ENCODE measurements around the gene PPP1R9B.

DNA sequence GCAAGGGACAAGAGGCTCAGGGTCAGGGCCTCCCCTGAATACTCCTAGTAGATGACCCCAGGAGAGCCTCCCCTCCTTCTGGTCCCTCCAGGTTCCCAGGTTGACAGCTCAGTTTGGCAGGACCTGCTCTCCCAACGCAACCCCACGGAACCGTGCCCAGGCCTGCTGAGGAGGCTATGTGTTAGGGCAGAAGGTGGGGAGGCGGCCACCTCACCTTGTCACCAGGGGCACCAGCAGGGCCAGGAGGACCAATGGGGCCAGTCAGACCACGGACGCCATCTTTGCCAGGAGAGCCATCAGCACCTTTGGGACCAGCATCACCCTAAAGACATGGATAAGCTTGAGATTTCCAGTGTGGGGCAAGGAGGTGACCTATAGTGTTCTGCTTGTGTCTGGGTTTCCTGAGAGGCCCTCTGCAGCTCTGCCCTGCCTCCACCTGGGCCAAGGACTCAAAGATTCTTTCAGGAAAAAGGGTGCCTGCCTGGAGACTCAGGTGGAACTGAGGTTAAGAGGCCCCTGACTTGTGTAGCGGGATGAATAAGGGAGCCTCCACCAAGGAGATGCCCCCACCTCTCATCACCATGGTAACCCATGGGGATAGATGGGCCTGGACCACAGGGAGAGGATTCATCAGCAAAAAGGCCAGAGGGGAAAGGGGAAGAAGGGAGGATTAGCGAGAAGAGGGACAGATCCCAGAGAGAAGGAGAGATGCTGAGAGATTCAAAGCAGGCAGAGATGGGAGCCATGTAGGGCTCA is 40.3 kb upstream of the PPP1R9B start:
- TF ChIP-seq CTCF (IDR thresholded peaks at IDR 0.05), result no peak
- no peak for TF ChIP-seq EP300 (IDR thresholded peaks at IDR 0.05)
